Mammary epithelial cell (primary cell): ENCODE measurements around the gene LRRC27.

Experiments used
- EZH2 ChIP-seq: IDR thresholded peaks from 2 replicates; pipeline ENCODE4 v1.6.1; 2012; ENCODE audit warnings: low read length, inconsistent platforms, borderline replicate concordance
- TF ChIP-seq, protein P1 (sequence below), 2 donors: IDR thresholded peaks in 1 of 2; conservative IDR thresholded peaks in 1 of 2; 2 replicates each; pipeline ENCODE4 v1.5.1; 2011 to 2012; ENCODE audit warnings: inconsistent platforms in 2 of 2, low read length in 2 of 2, mild to moderate bottlenecking in 2 of 2, control low read depth in 1 of 2, low read depth in 1 of 2; ENCODE audit not compliant: insufficient read depth in 1 of 2; ENCODE audit errors: extremely low read depth in 1 of 2

DNA sequence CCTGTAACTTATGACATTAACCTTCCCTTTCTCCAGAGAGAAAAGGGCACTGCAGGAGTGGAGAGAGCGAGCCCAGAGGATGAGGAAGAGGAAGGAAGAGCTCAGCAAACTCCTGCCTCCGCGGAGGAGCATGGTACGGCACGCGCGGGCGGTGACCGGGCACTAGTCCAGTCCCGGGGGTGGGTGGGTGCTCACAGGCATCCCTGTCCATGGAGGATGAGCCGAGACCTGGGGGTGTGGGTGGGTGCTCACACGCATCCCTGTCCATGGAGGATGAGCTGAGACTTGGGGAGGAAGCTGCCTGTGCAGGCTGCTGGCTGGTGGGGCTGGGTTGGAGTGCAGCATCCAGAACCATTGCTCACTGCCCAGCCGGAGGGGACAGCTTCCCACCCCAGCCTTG is 23.8 kb downstream of the LRRC27 start:
- TF ChIP-seq, protein P1, sequence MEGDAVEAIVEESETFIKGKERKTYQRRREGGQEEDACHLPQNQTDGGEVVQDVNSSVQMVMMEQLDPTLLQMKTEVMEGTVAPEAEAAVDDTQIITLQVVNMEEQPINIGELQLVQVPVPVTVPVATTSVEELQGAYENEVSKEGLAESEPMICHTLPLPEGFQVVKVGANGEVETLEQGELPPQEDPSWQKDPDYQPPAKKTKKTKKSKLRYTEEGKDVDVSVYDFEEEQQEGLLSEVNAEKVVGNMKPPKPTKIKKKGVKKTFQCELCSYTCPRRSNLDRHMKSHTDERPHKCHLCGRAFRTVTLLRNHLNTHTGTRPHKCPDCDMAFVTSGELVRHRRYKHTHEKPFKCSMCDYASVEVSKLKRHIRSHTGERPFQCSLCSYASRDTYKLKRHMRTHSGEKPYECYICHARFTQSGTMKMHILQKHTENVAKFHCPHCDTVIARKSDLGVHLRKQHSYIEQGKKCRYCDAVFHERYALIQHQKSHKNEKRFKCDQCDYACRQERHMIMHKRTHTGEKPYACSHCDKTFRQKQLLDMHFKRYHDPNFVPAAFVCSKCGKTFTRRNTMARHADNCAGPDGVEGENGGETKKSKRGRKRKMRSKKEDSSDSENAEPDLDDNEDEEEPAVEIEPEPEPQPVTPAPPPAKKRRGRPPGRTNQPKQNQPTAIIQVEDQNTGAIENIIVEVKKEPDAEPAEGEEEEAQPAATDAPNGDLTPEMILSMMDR (conservative IDR thresholded peaks at IDR 0.05 in 1 of 2, IDR thresholded peaks at IDR 0.05 in 1 of 2; ENCODE audit: extremely low read depth in 1 of 2, insufficient read depth in 1 of 2, low read depth in 1 of 2, low read length in 2 of 2), result no peak
- TF ChIP-seq EZH2, result no peak
